ENCODE measurements around the gene ANO9. TPM values are rescaled to one million over a fixed set of nuclear protein-coding genes. Genes with fewer than 3 reads are reported as not detected.

ANO9 gene
- total RNA-seq, 1 donor from 2014 or later = 21.6 TPM

- peaks cover 8% of the 10 kb centered on the region for H3K9me3 ChIP-seq
- H3K27ac ChIP-seq = no peak overlapping the region
- H3K27me3 ChIP-seq (ENCODE audit: low read depth) = peaks cover 13% of the 10 kb centered on the region
- no peaks in the 10 kb centered on the region for H3K4me1 ChIP-seq
- DNase-seq (no peak), ATAC-seq (no peak)
- no peak for TF ChIP-seq CTCF (IDR thresholded peaks at IDR 0.05)
- no peaks in the 10 kb centered on the region for H3K36me3 ChIP-seq
- no peak overlapping the region for H3K4me3 ChIP-seq
- intact Hi-C loops (cut with DNase I) = no loop called here
Measured at GRCh38 chr11:382081-382629, 59.7 kb downstream of the ANO9 start.

GRCh38 chr11:381501-382072 is 60.2 kb downstream of the ANO9 start:
- H3K27ac ChIP-seq = no peak overlapping the region
- H3K4me1 ChIP-seq = no peaks in the 10 kb centered on the region
- no peak for ATAC-seq
- peaks cover 13% of the 10 kb centered on the region for H3K27me3 ChIP-seq (ENCODE audit: low read depth)
- H3K4me3 ChIP-seq = no peak overlapping the region
- TF ChIP-seq CTCF (IDR thresholded peaks at IDR 0.05) = no peak
- no peak for DNase-seq
- intact Hi-C loops (cut with DNase I) = no loop called here
- no peaks in the 10 kb centered on the region for H3K36me3 ChIP-seq
- peaks cover 3% of the 10 kb centered on the region for H3K9me3 ChIP-seq

GRCh38 chr11:380996-381395 is 60.8 kb downstream of the ANO9 start:
- Histone ChIP-seq H3K9me3 (no peaks in the 10 kb centered on the region), H3K27ac (no peak overlapping the region), H3K4me3 (no peak overlapping the region), H3K4me1 (no peaks in the 10 kb centered on the region), H3K27me3 (ENCODE audit: low read depth) (peaks cover 13% of the 10 kb centered on the region), H3K36me3 (no peaks in the 10 kb centered on the region)
- TF ChIP-seq CTCF (IDR thresholded peaks at IDR 0.05) = no peak
- intact Hi-C loops (cut with DNase I) = no loop called here
- DNase-seq = no peak
- ATAC-seq = no peak

GRCh38 chr11:380491-380890 is 61.3 kb downstream of the ANO9 start:
- Histone ChIP-seq H3K9me3 (no peaks in the 10 kb centered on the region), H3K27me3 (ENCODE audit: low read depth) (peaks cover 13% of the 10 kb centered on the region), H3K4me3 (no peak overlapping the region), H3K4me1 (no peaks in the 10 kb centered on the region), H3K27ac (no peak overlapping the region), H3K36me3 (no peaks in the 10 kb centered on the region)
- DNase-seq = no peak
- TF ChIP-seq CTCF (IDR thresholded peaks at IDR 0.05) = no peak
- intact Hi-C loops (cut with DNase I) = no loop called here
- ATAC-seq = no peak

GRCh38 chr11:380095-380480 is 61.7 kb downstream of the ANO9 start:
- no peak for DNase-seq
- no peaks in the 10 kb centered on the region for H3K9me3 ChIP-seq
- H3K4me1 ChIP-seq = no peaks in the 10 kb centered on the region
- H3K4me3 ChIP-seq = no peak overlapping the region
- H3K36me3 ChIP-seq = no peaks in the 10 kb centered on the region
- no peak overlapping the region for H3K27ac ChIP-seq
- peaks cover 13% of the 10 kb centered on the region for H3K27me3 ChIP-seq (ENCODE audit: low read depth)
- no peak for ATAC-seq
- intact Hi-C loops (cut with DNase I) = no loop called here
- no peak for TF ChIP-seq CTCF (IDR thresholded peaks at IDR 0.05)
